Measurements from ENCODE around the gene GPR78.

The GPR78 gene

DNA sequence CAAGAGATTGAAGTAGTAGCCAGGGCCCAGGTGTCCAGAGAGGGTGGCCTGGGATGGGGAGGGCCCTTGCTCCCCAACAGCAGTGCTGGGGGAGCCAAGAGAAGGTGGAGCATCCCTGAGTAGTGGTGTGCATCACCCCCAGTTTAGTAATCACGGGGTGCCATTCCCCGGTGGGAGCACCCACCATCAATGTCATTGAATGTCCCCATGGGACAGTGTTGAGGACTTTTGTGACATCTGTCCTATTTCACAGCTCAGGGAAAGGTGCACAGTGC, 7.9 kb downstream of the GPR78 start:
- TF ChIP-seq, protein P1, sequence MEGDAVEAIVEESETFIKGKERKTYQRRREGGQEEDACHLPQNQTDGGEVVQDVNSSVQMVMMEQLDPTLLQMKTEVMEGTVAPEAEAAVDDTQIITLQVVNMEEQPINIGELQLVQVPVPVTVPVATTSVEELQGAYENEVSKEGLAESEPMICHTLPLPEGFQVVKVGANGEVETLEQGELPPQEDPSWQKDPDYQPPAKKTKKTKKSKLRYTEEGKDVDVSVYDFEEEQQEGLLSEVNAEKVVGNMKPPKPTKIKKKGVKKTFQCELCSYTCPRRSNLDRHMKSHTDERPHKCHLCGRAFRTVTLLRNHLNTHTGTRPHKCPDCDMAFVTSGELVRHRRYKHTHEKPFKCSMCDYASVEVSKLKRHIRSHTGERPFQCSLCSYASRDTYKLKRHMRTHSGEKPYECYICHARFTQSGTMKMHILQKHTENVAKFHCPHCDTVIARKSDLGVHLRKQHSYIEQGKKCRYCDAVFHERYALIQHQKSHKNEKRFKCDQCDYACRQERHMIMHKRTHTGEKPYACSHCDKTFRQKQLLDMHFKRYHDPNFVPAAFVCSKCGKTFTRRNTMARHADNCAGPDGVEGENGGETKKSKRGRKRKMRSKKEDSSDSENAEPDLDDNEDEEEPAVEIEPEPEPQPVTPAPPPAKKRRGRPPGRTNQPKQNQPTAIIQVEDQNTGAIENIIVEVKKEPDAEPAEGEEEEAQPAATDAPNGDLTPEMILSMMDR (IDR thresholded peaks at IDR 0.05; ENCODE audit: borderline replicate concordance, control extremely low read depth, extremely low read depth, insufficient read depth, missing control alignments) = no peak
- in situ Hi-C loops (cut with MboI; ENCODE audit: low sequenced_read_pairs, unreplicated experiment) = no loop called here
- no peak for DNase-seq (ENCODE audit: low spot score)

DNA sequence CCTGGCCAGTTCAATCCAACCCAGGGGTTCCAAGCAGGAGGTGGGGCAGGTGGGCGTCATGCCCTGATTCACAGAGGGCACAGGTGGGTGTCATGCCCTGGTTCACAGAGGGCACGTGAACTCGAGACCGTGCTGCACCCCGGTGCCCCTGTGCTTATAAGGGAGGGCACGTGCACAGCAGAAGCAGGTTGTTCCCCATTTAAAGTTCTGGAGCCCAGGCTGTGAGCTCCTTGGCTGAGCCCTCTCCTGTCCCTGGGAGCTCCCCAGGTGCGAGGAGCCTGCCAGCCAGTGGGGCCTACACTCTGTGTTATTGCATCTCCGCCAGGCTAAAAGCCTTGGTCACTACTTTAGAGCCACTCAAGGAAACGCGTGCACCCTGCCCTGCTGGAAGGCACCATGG, 9.1 kb downstream of the GPR78 start:
- DNase-seq (ENCODE audit: low spot score) = no peak
- TF ChIP-seq, protein P1 (IDR thresholded peaks at IDR 0.05; ENCODE audit: borderline replicate concordance, control extremely low read depth, extremely low read depth, insufficient read depth, missing control alignments) = no peak
- in situ Hi-C loops (cut with MboI; ENCODE audit: low sequenced_read_pairs, unreplicated experiment) = no loop called here

DNA sequence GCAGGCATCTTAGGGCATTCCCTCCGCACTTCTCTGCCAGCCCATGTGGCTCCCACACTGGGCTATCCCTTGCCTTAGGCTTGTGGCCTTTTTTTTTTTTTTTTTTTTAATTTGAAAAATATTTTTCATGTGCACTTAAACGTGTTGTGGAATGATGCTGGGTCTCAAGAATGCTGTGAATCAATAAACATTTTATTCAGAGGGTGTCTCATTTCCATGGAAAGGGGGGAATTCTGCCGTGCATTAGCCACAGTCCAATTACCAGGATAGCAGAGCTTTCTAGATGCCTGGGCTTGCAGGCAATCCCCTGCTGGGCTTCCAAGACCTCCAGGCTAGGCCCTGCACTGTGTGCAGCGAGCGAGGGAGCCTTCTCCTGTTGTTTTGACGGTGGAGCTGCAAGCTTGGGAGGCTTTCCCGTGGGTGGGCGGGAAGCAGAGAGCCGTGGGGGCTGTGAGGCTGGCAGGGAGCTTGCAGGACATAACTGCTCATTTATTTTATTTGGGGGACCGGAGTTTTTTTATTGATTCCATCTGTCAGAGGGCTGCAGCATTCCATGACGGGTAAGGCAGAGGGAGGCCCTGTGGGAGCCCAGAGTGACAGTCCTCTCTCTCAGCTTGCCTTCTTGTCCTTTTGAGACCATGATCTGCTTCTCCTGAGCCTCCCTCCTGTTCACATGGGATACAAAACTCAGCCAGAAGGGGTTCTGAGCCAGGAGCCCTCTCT, 9.8 kb downstream of the GPR78 start:
- in situ Hi-C loops (cut with MboI; ENCODE audit: low sequenced_read_pairs, unreplicated experiment) = no loop called here
- DNase-seq (ENCODE audit: low spot score) = no peak

DNA sequence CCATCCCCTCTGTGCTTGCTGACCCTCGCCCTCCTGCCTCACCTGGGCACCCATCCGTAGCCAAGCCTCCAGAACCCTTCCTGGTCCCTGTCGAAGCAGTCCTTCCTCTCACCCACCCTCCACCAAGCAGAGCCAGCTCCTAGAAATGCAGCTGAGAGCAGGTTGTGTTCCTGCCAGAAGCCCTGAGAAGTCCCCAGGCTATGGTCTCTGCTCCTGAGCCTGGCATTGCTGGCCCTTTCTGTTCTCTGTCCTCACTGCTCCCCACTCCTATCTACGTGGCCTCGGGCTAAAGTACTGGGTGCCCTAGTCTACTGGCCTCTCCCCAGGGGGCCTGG, 10.3 kb downstream of the GPR78 start:
- TF ChIP-seq, protein P1 (IDR thresholded peaks at IDR 0.05; ENCODE audit: borderline replicate concordance, control extremely low read depth, extremely low read depth, insufficient read depth, missing control alignments) = no peak
- no peak for DNase-seq (ENCODE audit: low spot score)
- in situ Hi-C loops (cut with MboI; ENCODE audit: low sequenced_read_pairs, unreplicated experiment) = no loop called here

More for the DNA sequence above, 9.8 kb downstream of the GPR78 start:
- TF ChIP-seq, protein P1 (IDR thresholded peaks at IDR 0.05; ENCODE audit: borderline replicate concordance, control extremely low read depth, extremely low read depth, insufficient read depth, missing control alignments) = no peak

- TF ChIP-seq, protein P1 (IDR thresholded peaks at IDR 0.05; ENCODE audit: borderline replicate concordance, control extremely low read depth, extremely low read depth, insufficient read depth, missing control alignments) = no peak
- in situ Hi-C loops (cut with MboI; ENCODE audit: low sequenced_read_pairs, unreplicated experiment) = no loop called here
- no peak for DNase-seq (ENCODE audit: low spot score)
Observed at GRCh38 chr4:8591114-8591513, 10.9 kb downstream of the GPR78 start.

GRCh38 chr4:8591626-8592365, 11.6 kb downstream of the GPR78 start:
- in situ Hi-C loops (cut with MboI; ENCODE audit: low sequenced_read_pairs, unreplicated experiment) = no loop called here
- TF ChIP-seq, protein P1 (IDR thresholded peaks at IDR 0.05; ENCODE audit: borderline replicate concordance, control extremely low read depth, extremely low read depth, insufficient read depth, missing control alignments) = no peak
- DNase-seq (ENCODE audit: low spot score) = no peak
